ENCODE data around the gene ADK. TPM values are rescaled to one million over a fixed set of nuclear protein-coding genes. Genes with fewer than 3 reads are reported as not detected.
"Not testable (repeated sequence)": the region's sequence is repeated elsewhere in the genome, so short reads cannot be mapped to it uniquely, and the experiment has no call there.

Gene ADK
- total and polyA plus RNA-seq, 7 experiments from 2014 or later, result 20.7 to 43.8 (median 25.3) TPM

- no peaks in the 10 kb centered on the region for H3K4me1 ChIP-seq (ENCODE audit: control insufficient read depth in 2 of 2, insufficient read depth in 2 of 2, low read length in 2 of 2)
- Mint-ChIP-seq H3K4me1 (peaks cover 0 to 5% (median 0%) of the 10 kb centered on the region in 7 donors), H3K27me3 (no peaks in the 10 kb centered on the region), H3K36me3 (peaks cover 12 to 73% (median 61%) of the 10 kb centered on the region in 5 donors), H3K9me3 (peaks cover 6 to 58% (median 50%) of the 10 kb centered on the region in 11 donors), H3K27ac (peak overlapping the region in 1 of 9 donors; percentile 36), H3K4me3 (peak overlapping the region in 1 of 10 donors; percentile 33)
- H3K36me3 ChIP-seq (ENCODE audit: control insufficient read depth in 2 of 3, insufficient read depth in 3 of 3, low read length in 3 of 3), result peaks cover 0 to 5% (median 0%) of the 10 kb centered on the region in 3 experiments
- intact Hi-C loops (cut with micrococcal nuclease), result no loop called here
- H3K4me3 ChIP-seq (ENCODE audit: low read length), result no peak overlapping the region
- ChIA-PET POLR2A (no interaction called here), CTCF (no interaction called here)
- DNase-seq, result peak in 1 of 9 donors; percentile 5
- H3K9me3 ChIP-seq (ENCODE audit: control insufficient read depth in 2 of 3, low read length in 3 of 3), result peaks cover 0 to 24% (median 7%) of the 10 kb centered on the region in 3 experiments
- no peak for ATAC-seq
- no peak overlapping the region for H3K27ac ChIP-seq (ENCODE audit: low read depth, low read length)
- no peaks in the 10 kb centered on the region for H3K27me3 ChIP-seq (ENCODE audit: control insufficient read depth in 2 of 2, insufficient read depth in 2 of 2, low read length in 2 of 2)
Observed at GRCh38 chr10:74514322-74514721, 363.3 kb downstream of the ADK start.

GRCh38 chr10:74518061-74518460 is 367.0 kb downstream of the ADK start:
- Mint-ChIP-seq H3K27ac (no peak overlapping the region), H3K27me3 (no peaks in the 10 kb centered on the region), H3K4me3 (no peak overlapping the region), H3K4me1 (peaks cover 0 to 6% (median 0%) of the 10 kb centered on the region in 7 donors), H3K36me3 (peaks cover 3 to 39% (median 36%) of the 10 kb centered on the region in 5 donors), H3K9me3 (peaks cover 6 to 31% (median 23%) of the 10 kb centered on the region in 11 donors)
- no peak for DNase-seq
- POLR2A ChIA-PET, result interaction anchor here (1.1 kb wide), 1 partner anchor 28 kb away, joined by 3 read pairs; no protein-coding TSS in a partner anchor
- Histone ChIP-seq H3K4me3 (ENCODE audit: low read length) (no peak overlapping the region), H3K4me1 (ENCODE audit: control insufficient read depth in 2 of 2, insufficient read depth in 2 of 2, low read length in 2 of 2) (no peaks in the 10 kb centered on the region), H3K36me3 (ENCODE audit: control insufficient read depth in 2 of 3, insufficient read depth in 3 of 3, low read length in 3 of 3) (no peaks in the 10 kb centered on the region), H3K9me3 (ENCODE audit: control insufficient read depth in 2 of 3, low read length in 3 of 3) (peaks cover 0 to 9% (median 7%) of the 10 kb centered on the region in 3 experiments), H3K27me3 (ENCODE audit: control insufficient read depth in 2 of 2, insufficient read depth in 2 of 2, low read length in 2 of 2) (no peaks in the 10 kb centered on the region), H3K27ac (ENCODE audit: low read depth, low read length) (no peak overlapping the region)
- CTCF ChIA-PET, result interaction anchor here (0.6 kb wide), 1 partner anchor 18 kb away, joined by 4 read pairs; no protein-coding TSS in a partner anchor
- intact Hi-C loops (cut with micrococcal nuclease), result no loop called here
- no peak for ATAC-seq

- no peak overlapping the region for H3K4me3 Mint-ChIP-seq
- CTCF ChIA-PET, result no interaction called here
- DNase-seq, result no peak
- POLR2A ChIA-PET, result no interaction called here
- H3K27ac Mint-ChIP-seq, result peak overlapping the region in 1 of 9 donors; percentile 41
- Histone ChIP-seq H3K36me3 (ENCODE audit: control insufficient read depth in 2 of 3, insufficient read depth in 3 of 3, low read length in 3 of 3) (no peaks in the 10 kb centered on the region), H3K9me3 (ENCODE audit: control insufficient read depth in 2 of 3, low read length in 3 of 3) (no peaks in the 10 kb centered on the region), H3K27me3 (ENCODE audit: control insufficient read depth in 2 of 2, insufficient read depth in 2 of 2, low read length in 2 of 2) (no peaks in the 10 kb centered on the region), H3K4me3 (ENCODE audit: low read length) (no peak overlapping the region), H3K4me1 (ENCODE audit: control insufficient read depth in 2 of 2, insufficient read depth in 2 of 2, low read length in 2 of 2) (no peaks in the 10 kb centered on the region), H3K27ac (ENCODE audit: low read depth, low read length) (no peak overlapping the region)
- intact Hi-C loops (cut with micrococcal nuclease), result loop anchor here in 1 of 2 donors (5.0 kb wide), 1 partner anchor 81 kb away; no protein-coding TSS in a partner anchor
- ATAC-seq, result no peak
- H3K27me3 Mint-ChIP-seq, result no peaks in the 10 kb centered on the region
- H3K4me1 Mint-ChIP-seq, result peaks cover 0 to 3% (median 0%) of the 10 kb centered on the region in 7 donors
- peaks cover 0 to 4% (median 0%) of the 10 kb centered on the region in 11 donors for H3K9me3 Mint-ChIP-seq
- peaks cover 0 to 25% (median 17%) of the 10 kb centered on the region in 5 donors for H3K36me3 Mint-ChIP-seq
Observed at GRCh38 chr10:74521526-74521925, 370.5 kb downstream of the ADK start.

- Histone ChIP-seq H3K27me3 (ENCODE audit: control insufficient read depth in 2 of 2, insufficient read depth in 2 of 2, low read length in 2 of 2) (no peaks in the 10 kb centered on the region), H3K4me3 (ENCODE audit: low read length) (no peak overlapping the region), H3K27ac (ENCODE audit: low read depth, low read length) (no peak overlapping the region), H3K36me3 (ENCODE audit: control insufficient read depth in 2 of 3, insufficient read depth in 3 of 3, low read length in 3 of 3) (no peaks in the 10 kb centered on the region), H3K9me3 (ENCODE audit: control insufficient read depth in 2 of 3, low read length in 3 of 3) (no peaks in the 10 kb centered on the region), H3K4me1 (ENCODE audit: control insufficient read depth in 2 of 2, insufficient read depth in 2 of 2, low read length in 2 of 2) (no peaks in the 10 kb centered on the region)
- peak overlapping the region in 2 of 9 donors; percentile 1 to 35 for H3K27ac Mint-ChIP-seq
- DNase-seq, result no peak
- peaks cover 0 to 3% (median 0%) of the 10 kb centered on the region in 7 donors for H3K4me1 Mint-ChIP-seq
- peaks cover 0 to 2% (median 0%) of the 10 kb centered on the region in 11 donors for H3K9me3 Mint-ChIP-seq
- intact Hi-C loops (cut with micrococcal nuclease), result loop anchor here in 1 of 2 donors (5.0 kb wide), 1 partner anchor 79 kb away; no protein-coding TSS in a partner anchor
- H3K27me3 Mint-ChIP-seq, result no peaks in the 10 kb centered on the region
- ChIA-PET CTCF (no interaction called here), POLR2A (no interaction called here)
- ATAC-seq, result no peak
- H3K4me3 Mint-ChIP-seq, result no peak overlapping the region
- H3K36me3 Mint-ChIP-seq, result peaks cover 0 to 34% (median 16%) of the 10 kb centered on the region in 5 donors
Observed at GRCh38 chr10:74523199-74523598, 372.2 kb downstream of the ADK start.

- Mint-ChIP-seq H3K36me3 (peaks cover 0 to 42% (median 21%) of the 10 kb centered on the region in 5 donors), H3K4me3 (no peak overlapping the region), H3K27me3 (no peaks in the 10 kb centered on the region), H3K27ac (no peak overlapping the region), H3K9me3 (peaks cover 0 to 2% (median 0%) of the 10 kb centered on the region in 11 donors), H3K4me1 (peaks cover 0 to 3% (median 0%) of the 10 kb centered on the region in 7 donors)
- H3K4me1 ChIP-seq (ENCODE audit: control insufficient read depth in 2 of 2, insufficient read depth in 2 of 2, low read length in 2 of 2), result no peaks in the 10 kb centered on the region
- H3K9me3 ChIP-seq (ENCODE audit: control insufficient read depth in 2 of 3, low read length in 3 of 3), result no peaks in the 10 kb centered on the region
- H3K4me3 ChIP-seq (ENCODE audit: low read length), result no peak overlapping the region
- intact Hi-C loops (cut with micrococcal nuclease), result no loop called here
- ChIA-PET POLR2A (no interaction called here), CTCF (no interaction called here)
- DNase-seq (no peak), ATAC-seq (no peak)
- H3K36me3 ChIP-seq (ENCODE audit: control insufficient read depth in 2 of 3, insufficient read depth in 3 of 3, low read length in 3 of 3), result no peaks in the 10 kb centered on the region
- no peaks in the 10 kb centered on the region for H3K27me3 ChIP-seq (ENCODE audit: control insufficient read depth in 2 of 2, insufficient read depth in 2 of 2, low read length in 2 of 2)
- H3K27ac ChIP-seq (ENCODE audit: low read depth, low read length), result no peak overlapping the region
Observed at GRCh38 chr10:74525885-74526284, 374.9 kb downstream of the ADK start.

- intact Hi-C loops (cut with micrococcal nuclease); H3K4me3 Mint-ChIP-seq; H3K27ac ChIP-seq (ENCODE audit: low read depth, low read length); H3K4me1 ChIP-seq (ENCODE audit: control insufficient read depth in 2 of 2, insufficient read depth in 2 of 2, low read length in 2 of 2); H3K27me3 Mint-ChIP-seq; CTCF ChIA-PET; ATAC-seq; H3K9me3 Mint-ChIP-seq; H3K9me3 ChIP-seq (ENCODE audit: control insufficient read depth in 2 of 3, low read length in 3 of 3); H3K4me1 Mint-ChIP-seq; H3K36me3 ChIP-seq (ENCODE audit: control insufficient read depth in 2 of 3, insufficient read depth in 3 of 3, low read length in 3 of 3); H3K27ac Mint-ChIP-seq; DNase-seq; H3K4me3 ChIP-seq (ENCODE audit: low read length); H3K27me3 ChIP-seq (ENCODE audit: control insufficient read depth in 2 of 2, insufficient read depth in 2 of 2, low read length in 2 of 2): not testable (repeated sequence)
- POLR2A ChIA-PET, result interaction anchor here (0.6 kb wide), 1 partner anchor 22 kb away, joined by 3 read pairs; no protein-coding TSS in a partner anchor
- peaks cover 0 to 42% (median 21%) of the 10 kb centered on the region in 5 donors for H3K36me3 Mint-ChIP-seq
Observed at GRCh38 chr10:74527611-74528010, 376.6 kb downstream of the ADK start.

GRCh38 chr10:74529205-74529604 is 378.2 kb downstream of the ADK start:
- POLR2A ChIA-PET, result interaction anchor here (0.7 kb wide), 1 partner anchor 50 kb away, joined by 4 read pairs; no protein-coding TSS in a partner anchor
- Histone ChIP-seq H3K27me3 (ENCODE audit: control insufficient read depth in 2 of 2, insufficient read depth in 2 of 2, low read length in 2 of 2) (no peaks in the 10 kb centered on the region), H3K27ac (ENCODE audit: low read depth, low read length) (no peak overlapping the region), H3K4me3 (ENCODE audit: low read length) (no peak overlapping the region), H3K4me1 (ENCODE audit: control insufficient read depth in 2 of 2, insufficient read depth in 2 of 2, low read length in 2 of 2) (no peaks in the 10 kb centered on the region), H3K36me3 (ENCODE audit: control insufficient read depth in 2 of 3, insufficient read depth in 3 of 3, low read length in 3 of 3) (no peaks in the 10 kb centered on the region), H3K9me3 (ENCODE audit: control insufficient read depth in 2 of 3, low read length in 3 of 3) (no peaks in the 10 kb centered on the region)
- ATAC-seq, result no peak
- H3K27me3 Mint-ChIP-seq, result no peaks in the 10 kb centered on the region
- H3K36me3 Mint-ChIP-seq, result peaks cover 0 to 34% (median 21%) of the 10 kb centered on the region in 5 donors
- DNase-seq, result no peak
- H3K4me3 Mint-ChIP-seq, result no peak overlapping the region
- no peaks in the 10 kb centered on the region for H3K9me3 Mint-ChIP-seq
- H3K4me1 Mint-ChIP-seq, result peaks cover 0 to 4% (median 0%) of the 10 kb centered on the region in 7 donors
- CTCF ChIA-PET, result no interaction called here
- H3K27ac Mint-ChIP-seq, result no peak overlapping the region
- intact Hi-C loops (cut with micrococcal nuclease), result no loop called here
